Activated B cell treated with CpG ODN at 0.5 μM for 24 hours (primary cell): ENCODE data around the gene HAUS2. TPM values are rescaled to one million over a fixed set of nuclear protein-coding genes. Genes with fewer than 3 reads are reported as not detected.

Experiments
- ATAC-seq: fragments of 200-7000 bp; cut with Tn5 transposase; one replicate; pipeline ENCODE4 v1.10.0; 2021; ENCODE audit warnings: low read depth, mild to moderate bottlenecking, moderate library complexity
- CTCF ChIA-PET: fragments of 350-600 bp; sonication (Branson Sonifier 250); formaldehyde crosslinking; loops from one replicate; lab custom pipeline; 2021; ENCODE audit warnings: antibody characterized with exemption; lab: Charles Lee
- POLR2A ChIA-PET: fragments of 350-600 bp; sonication (Branson Sonifier 250); formaldehyde crosslinking; loops from one replicate; lab custom pipeline; 2021; ENCODE audit warnings: antibody characterized with exemption; lab: Charles Lee
- DNase-seq: peaks from one replicate; pipeline ENCODE4 v3.0.0; 2022
- H3K27ac Mint-ChIP-seq: one replicate; pipeline ENCODE4 v1.8.0; 2020; ENCODE audit warnings: mixed read lengths
- H3K27me3 Mint-ChIP-seq: one replicate; pipeline ENCODE4 v1.8.0; 2021; ENCODE audit warnings: mixed read lengths
- H3K36me3 Mint-ChIP-seq: one replicate; pipeline ENCODE4 v1.8.0; 2021; ENCODE audit warnings: low read depth, mixed read lengths
- H3K4me1 Mint-ChIP-seq: one replicate; pipeline ENCODE4 v1.8.0; 2021; ENCODE audit warnings: mixed read lengths
- H3K4me3 Mint-ChIP-seq: one replicate; pipeline ENCODE4 v1.8.0; 2020; ENCODE audit warnings: mild to moderate bottlenecking, mixed read lengths
- H3K9me3 Mint-ChIP-seq: one replicate; pipeline ENCODE4 v1.8.0; 2020; ENCODE audit warnings: mixed read lengths
- CTCF ChIP-seq: fragments of 200-600 bp; IDR thresholded peaks from one replicate; pipeline ENCODE4 v1.8.0; 2022; ENCODE audit warnings: antibody characterized with exemption, mild to moderate bottlenecking
- intact Hi-C: fragments of 100-400 bp; cut with micrococcal nuclease; formaldehyde crosslinking; loops from one replicate; pipeline ENCODE4 v1.15.1; 2024
- total RNA-seq: library from RNA; stranded (reverse); gene quantifications from 2 replicates; pipeline ENCODE4 v1.2.3, GENCODE V29; 2022

The HAUS2 gene
- total RNA-seq, 1 donor from 2014 or later = 18.2 TPM

- H3K27ac Mint-ChIP-seq = no peak overlapping the region
- ATAC-seq (no peak), DNase-seq (no peak)
- no peaks in the 10 kb centered on the region for H3K27me3 Mint-ChIP-seq
- H3K4me1 Mint-ChIP-seq = no peaks in the 10 kb centered on the region
- ChIA-PET CTCF (no interaction called here), POLR2A (no interaction called here)
- peaks cover 66% of the 10 kb centered on the region for H3K36me3 Mint-ChIP-seq
- no peak for TF ChIP-seq CTCF
- intact Hi-C loops = no loop called here
- H3K4me3 Mint-ChIP-seq = no peak overlapping the region
- no peaks in the 10 kb centered on the region for H3K9me3 Mint-ChIP-seq
These were observed 25.3 kb upstream of the HAUS2 start for GRCh38 chr15:42523331-42523730.

GRCh38 chr15:42528970-42529369, 19.7 kb upstream of the HAUS2 start:
- ChIA-PET CTCF (no interaction called here), POLR2A (no interaction called here)
- no peaks in the 10 kb centered on the region for H3K4me1 Mint-ChIP-seq
- no peak overlapping the region for H3K27ac Mint-ChIP-seq
- intact Hi-C loops = no loop called here
- no peak for TF ChIP-seq CTCF
- DNase-seq (no peak), ATAC-seq (no peak)
- H3K9me3 Mint-ChIP-seq = no peaks in the 10 kb centered on the region
- H3K36me3 Mint-ChIP-seq = peaks cover 74% of the 10 kb centered on the region
- no peak overlapping the region for H3K4me3 Mint-ChIP-seq
- no peaks in the 10 kb centered on the region for H3K27me3 Mint-ChIP-seq

- Mint-ChIP-seq H3K36me3 (peaks cover 75% of the 10 kb centered on the region), H3K4me3 (no peak overlapping the region), H3K27ac (no peak overlapping the region), H3K4me1 (no peaks in the 10 kb centered on the region), H3K9me3 (no peaks in the 10 kb centered on the region), H3K27me3 (no peaks in the 10 kb centered on the region)
- TF ChIP-seq CTCF = no peak
- intact Hi-C loops = no loop called here
- no peak for ATAC-seq
- DNase-seq = no peak
- ChIA-PET CTCF (no interaction called here), POLR2A (no interaction called here)
These were observed 15.4 kb upstream of the HAUS2 start for GRCh38 chr15:42533246-42533645.

GRCh38 chr15:42544853-42545629, 3.6 kb upstream of the HAUS2 start:
- no peak overlapping the region for H3K4me3 Mint-ChIP-seq
- CTCF ChIA-PET = no interaction called here

More at GRCh38 chr15:42544853-42545629, 3.6 kb upstream of the HAUS2 start:
- intact Hi-C loops = no loop called here
- peaks cover 46% of the 10 kb centered on the region for H3K36me3 Mint-ChIP-seq
- POLR2A ChIA-PET = interaction anchor here (1.0 kb wide), 1 partner anchor 42 kb away, joined by 3 read pairs; no protein-coding TSS in a partner anchor
- ATAC-seq (no peak), DNase-seq (no peak)
- H3K9me3 Mint-ChIP-seq = no peaks in the 10 kb centered on the region
- TF ChIP-seq CTCF = no peak
- no peaks in the 10 kb centered on the region for H3K27me3 Mint-ChIP-seq
- no peak overlapping the region for H3K27ac Mint-ChIP-seq
- H3K4me1 Mint-ChIP-seq = peaks cover 29% of the 10 kb centered on the region
